OCI-LY3 (cell line): Measurements from ENCODE around the gene DPY19L2.
"Not testable (repeated sequence)": the region's sequence is repeated elsewhere in the genome, so short reads cannot be mapped to it uniquely, and the experiment has no call there.

ENCODE experiments used
- H2AFZ ChIP-seq: fragments of 200-600, 300-600 bp; shearing (Covaris generic); 2 replicates; pipeline ENCODE4 v1.6.0; 2014; ENCODE audit warnings: antibody characterized with exemption, low read depth, low read length
- H3K27ac ChIP-seq: fragments of 200-600, 300-600 bp; sonication (generic); 2 replicates; pipeline ENCODE4 v1.5.1; 2014; ENCODE audit warnings: mild to moderate bottlenecking, low read length, moderate library complexity, mixed read lengths
- H3K27me3 ChIP-seq: fragments of 200-600, 300-600 bp; sonication (generic); 2 replicates; pipeline ENCODE4 v1.6.1; 2014; ENCODE audit warnings: low read depth, low read length, mixed read lengths
- H3K36me3 ChIP-seq: fragments of 200-600, 300-600 bp; sonication (generic); replicated peaks from 2 replicates; pipeline ENCODE3; 2014; ENCODE audit warnings: low read depth, low read length, mixed read lengths
- H3K4me1 ChIP-seq: fragments of 300-600, 200-600 bp; sonication (generic); 2 replicates; pipeline ENCODE4 v1.6.1; 2014; ENCODE audit warnings: low read length, mixed read lengths
- H3K4me2 ChIP-seq: fragments of 200-600, 300-600 bp; sonication (generic); 2 replicates; pipeline ENCODE4 v1.6.1; 2014; ENCODE audit warnings: low read length, mixed read lengths
- H3K4me3 ChIP-seq: fragments of 300-600, 200-600 bp; sonication (generic); 2 replicates; pipeline ENCODE4 v1.5.1; 2014; ENCODE audit warnings: antibody characterized with exemption, mild to moderate bottlenecking, low read length, moderate library complexity
- H3K79me2 ChIP-seq: fragments of 300-600, 200-600 bp; shearing (Covaris generic); 2 replicates; pipeline ENCODE4 v1.6.1; 2014; ENCODE audit warnings: mild to moderate bottlenecking, low read length, mixed read lengths
- H3K9ac ChIP-seq: fragments of 300-600, 200-600 bp; shearing (Covaris generic); 2 replicates; pipeline ENCODE4 v1.6.0; 2014; ENCODE audit warnings: mild to moderate bottlenecking, low read length, moderate library complexity
- H3K9me3 ChIP-seq: fragments of 200-600, 300-600 bp; shearing (Covaris generic); 2 replicates; pipeline ENCODE4 v1.6.1; 2014; ENCODE audit warnings: low read length, mixed read lengths; ENCODE audit not compliant: insufficient read depth
- H4K20me1 ChIP-seq: fragments of 200-600, 300-600 bp; sonication (generic); 2 replicates; pipeline ENCODE4 v1.6.1; 2016; ENCODE audit warnings: low read length, mixed read lengths; ENCODE audit not compliant: insufficient read depth

Gene DPY19L2

DNA sequence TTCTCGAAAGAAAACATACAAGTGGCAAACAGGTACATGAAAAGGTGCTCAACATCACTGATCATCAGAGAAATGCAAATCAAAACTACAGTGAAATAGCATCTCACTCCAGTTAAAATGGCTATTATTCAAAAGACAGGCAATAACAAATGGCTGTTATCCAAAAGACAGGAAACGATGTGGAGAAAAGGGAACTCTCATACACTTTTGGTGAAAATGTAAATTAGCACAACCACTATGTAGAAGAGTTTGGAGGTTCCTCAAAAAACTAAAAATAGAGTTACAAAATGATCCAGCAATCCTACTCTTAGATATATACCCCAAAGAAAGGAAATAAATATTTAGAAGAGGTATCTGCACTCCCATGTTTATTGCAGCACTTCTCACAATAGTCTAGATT is 90.7 kb downstream of the DPY19L2 start:
- H4K20me1 ChIP-seq, H3K27me3 ChIP-seq, H3K9ac ChIP-seq, H3K79me2 ChIP-seq, H3K27ac ChIP-seq, H3K4me1 ChIP-seq, H3K4me2 ChIP-seq, H3K36me3 ChIP-seq, H3K9me3 ChIP-seq, H2AFZ ChIP-seq, H3K4me3 ChIP-seq: not testable (repeated sequence)

DNA sequence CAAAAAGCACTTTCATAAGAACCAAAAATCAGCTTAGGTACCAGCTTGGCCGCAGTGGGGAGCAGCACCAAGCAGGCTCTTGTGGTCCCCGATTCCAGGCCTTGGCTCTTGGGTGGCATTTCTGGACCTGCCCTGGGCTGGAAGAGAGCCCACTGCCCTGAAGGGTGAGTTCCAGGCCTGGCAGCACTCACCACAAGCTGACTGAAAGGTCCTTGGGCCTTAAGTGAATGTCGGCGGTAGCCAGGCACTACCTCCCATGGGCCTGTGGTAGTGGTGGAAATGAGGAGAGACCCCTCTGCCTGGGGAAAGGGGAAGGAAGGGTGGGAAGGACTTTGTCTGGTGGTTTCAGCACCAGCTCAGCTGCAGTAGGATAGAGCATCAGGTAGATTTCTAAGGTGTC is 96.3 kb downstream of the DPY19L2 start:
- H3K79me2 ChIP-seq, H3K9ac ChIP-seq, H3K9me3 ChIP-seq, H3K4me2 ChIP-seq, H3K36me3 ChIP-seq, H3K27ac ChIP-seq, H3K4me3 ChIP-seq, H2AFZ ChIP-seq, H3K4me1 ChIP-seq, H3K27me3 ChIP-seq, H4K20me1 ChIP-seq: not testable (repeated sequence)

DNA sequence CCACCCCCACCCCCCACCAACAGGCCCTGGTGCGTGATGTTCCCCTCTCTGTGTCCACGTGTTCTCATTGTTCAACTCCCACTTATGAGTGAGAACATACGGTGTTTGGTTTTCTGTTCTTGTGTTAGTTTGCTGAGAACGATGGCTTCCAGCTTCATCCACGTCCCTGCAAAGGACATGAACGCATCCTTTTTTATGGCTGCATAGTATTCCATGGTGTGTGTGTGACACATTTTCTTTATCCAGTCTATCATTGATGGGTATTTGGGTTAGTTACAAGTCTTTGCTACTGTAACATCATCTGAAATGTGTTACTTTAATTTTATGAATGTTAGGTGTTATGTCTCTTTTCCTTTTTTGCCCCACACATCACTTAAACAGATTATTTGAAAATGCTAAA is 109.8 kb downstream of the DPY19L2 start:
- H3K4me1 ChIP-seq, H3K4me2 ChIP-seq, H4K20me1 ChIP-seq, H3K79me2 ChIP-seq, H3K27ac ChIP-seq, H3K9ac ChIP-seq, H3K36me3 ChIP-seq, H3K4me3 ChIP-seq, H3K9me3 ChIP-seq, H2AFZ ChIP-seq, H3K27me3 ChIP-seq: not testable (repeated sequence)

DNA sequence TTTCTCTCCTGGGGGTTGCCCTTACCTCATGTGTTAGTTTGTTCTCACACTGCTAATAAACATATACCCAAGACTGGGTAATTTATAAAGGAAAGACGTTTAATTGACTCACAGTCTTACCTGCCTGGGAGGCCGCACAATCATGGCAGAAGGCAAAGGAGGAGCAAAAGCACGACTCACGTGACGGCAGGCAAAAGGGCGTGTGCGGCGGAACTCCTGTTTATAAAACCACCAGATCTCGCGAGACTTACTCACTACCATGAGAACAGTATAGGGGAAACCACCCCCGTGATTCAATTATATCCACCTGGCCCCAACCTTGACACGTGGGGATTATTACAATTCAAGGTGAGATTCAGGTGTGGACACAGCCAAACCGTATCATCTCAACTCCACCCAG is 116.9 kb downstream of the DPY19L2 start:
- H3K4me3 ChIP-seq, H3K27me3 ChIP-seq, H3K79me2 ChIP-seq, H3K36me3 ChIP-seq, H2AFZ ChIP-seq, H4K20me1 ChIP-seq, H3K4me2 ChIP-seq, H3K27ac ChIP-seq, H3K4me1 ChIP-seq, H3K9me3 ChIP-seq, H3K9ac ChIP-seq: not testable (repeated sequence)

DNA sequence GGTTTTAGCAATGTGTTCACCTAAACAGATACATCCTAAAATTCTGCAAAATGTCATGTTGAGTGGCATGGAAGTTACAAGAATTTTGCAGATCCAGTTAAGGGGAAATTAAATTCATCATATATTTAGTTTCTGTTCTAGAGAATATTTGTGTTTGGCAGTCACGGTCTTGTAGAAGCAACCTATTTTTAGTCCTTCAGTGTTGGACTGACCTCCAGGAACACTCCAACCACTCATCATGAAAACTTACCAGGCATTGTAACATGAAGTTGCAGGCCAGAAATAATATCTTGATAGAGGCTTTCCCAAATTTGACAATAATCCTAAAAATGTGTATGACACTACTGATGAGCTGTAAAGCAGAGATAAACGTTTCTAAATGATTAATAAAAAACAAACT is 119.3 kb downstream of the DPY19L2 start:
- H2AFZ ChIP-seq, H3K4me3 ChIP-seq, H3K9ac ChIP-seq, H3K4me1 ChIP-seq, H4K20me1 ChIP-seq, H3K27ac ChIP-seq, H3K9me3 ChIP-seq, H3K36me3 ChIP-seq, H3K79me2 ChIP-seq, H3K4me2 ChIP-seq, H3K27me3 ChIP-seq: not testable (repeated sequence)

DNA sequence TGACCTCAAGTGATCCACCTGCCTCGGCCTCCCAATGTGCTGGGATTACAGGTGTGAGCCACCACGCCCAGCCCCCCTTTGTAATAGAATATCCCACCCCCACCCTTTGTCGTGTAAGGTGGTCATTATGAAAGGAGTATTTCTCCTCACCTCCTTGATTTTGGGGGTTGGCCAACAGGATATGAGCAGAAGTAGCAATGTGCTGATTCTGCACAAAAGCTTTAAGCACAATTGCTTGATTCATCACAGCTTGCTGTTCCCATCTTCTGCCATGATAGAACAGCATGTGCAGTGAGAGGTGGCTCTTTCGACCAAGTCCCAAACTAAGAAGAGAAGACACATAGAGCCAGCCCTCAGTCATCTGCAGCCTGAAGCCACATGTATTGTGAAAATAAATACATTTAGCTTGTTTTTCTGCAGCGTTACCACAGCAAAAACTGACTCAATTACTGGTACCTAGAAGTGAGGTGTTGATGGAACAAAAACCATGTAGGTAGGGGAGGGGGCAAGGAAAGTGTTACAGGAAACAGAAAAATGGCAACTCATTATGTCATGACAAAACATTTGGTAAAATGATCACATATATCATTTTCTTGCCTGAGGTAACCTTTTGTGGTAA is 122.9 kb downstream of the DPY19L2 start:
- not testable (repeated sequence) for H3K27me3 ChIP-seq, H3K4me3 ChIP-seq, H3K4me1 ChIP-seq, H2AFZ ChIP-seq, H3K9ac ChIP-seq, H3K4me2 ChIP-seq, H3K79me2 ChIP-seq, H3K36me3 ChIP-seq, H3K27ac ChIP-seq, H3K9me3 ChIP-seq, H4K20me1 ChIP-seq

DNA sequence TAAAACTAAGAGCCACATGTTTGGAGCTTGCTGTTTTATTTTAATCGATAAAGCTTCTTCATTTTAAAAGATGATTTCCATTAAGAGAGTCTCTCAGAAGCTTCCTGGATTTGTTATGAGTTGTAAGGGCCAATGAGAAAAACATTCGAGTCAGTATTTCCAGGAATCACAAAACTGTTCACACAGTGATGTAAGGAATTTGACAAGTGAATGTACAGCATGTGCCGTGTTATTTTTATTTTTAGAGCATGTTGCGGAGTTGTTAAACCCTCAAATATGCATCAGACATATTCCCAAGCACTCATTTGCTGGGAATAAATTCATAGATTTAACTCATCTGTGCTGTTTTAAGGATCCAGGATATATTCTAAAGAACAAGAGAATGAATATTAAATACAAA is 129.6 kb downstream of the DPY19L2 start:
- not testable (repeated sequence) for H4K20me1 ChIP-seq, H3K36me3 ChIP-seq, H3K27me3 ChIP-seq, H3K9me3 ChIP-seq, H3K79me2 ChIP-seq, H3K4me1 ChIP-seq, H3K9ac ChIP-seq, H2AFZ ChIP-seq, H3K4me3 ChIP-seq, H3K27ac ChIP-seq, H3K4me2 ChIP-seq

DNA sequence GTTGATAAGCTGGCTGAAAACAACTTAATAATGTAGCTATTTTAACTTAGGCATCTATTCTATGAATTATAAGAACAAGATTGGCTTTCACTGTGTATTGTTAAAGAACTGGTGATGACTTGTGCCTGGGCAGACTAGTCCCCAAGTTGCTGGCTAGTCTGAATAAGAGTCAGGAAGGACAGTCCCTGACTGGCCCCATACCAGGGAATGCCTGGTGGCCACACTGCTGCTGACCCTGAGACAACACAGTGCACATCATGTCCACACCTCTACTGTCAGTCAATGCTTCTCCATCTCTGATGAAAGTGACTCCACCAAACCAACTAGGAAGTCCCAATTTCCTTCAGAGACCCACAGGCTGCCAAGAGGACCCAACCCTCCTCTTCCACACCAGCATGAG is 130.5 kb downstream of the DPY19L2 start:
- not testable (repeated sequence) for H3K36me3 ChIP-seq, H3K4me1 ChIP-seq, H3K27me3 ChIP-seq, H4K20me1 ChIP-seq, H3K79me2 ChIP-seq, H3K9me3 ChIP-seq, H3K27ac ChIP-seq, H3K4me3 ChIP-seq, H3K4me2 ChIP-seq, H3K9ac ChIP-seq, H2AFZ ChIP-seq

DNA sequence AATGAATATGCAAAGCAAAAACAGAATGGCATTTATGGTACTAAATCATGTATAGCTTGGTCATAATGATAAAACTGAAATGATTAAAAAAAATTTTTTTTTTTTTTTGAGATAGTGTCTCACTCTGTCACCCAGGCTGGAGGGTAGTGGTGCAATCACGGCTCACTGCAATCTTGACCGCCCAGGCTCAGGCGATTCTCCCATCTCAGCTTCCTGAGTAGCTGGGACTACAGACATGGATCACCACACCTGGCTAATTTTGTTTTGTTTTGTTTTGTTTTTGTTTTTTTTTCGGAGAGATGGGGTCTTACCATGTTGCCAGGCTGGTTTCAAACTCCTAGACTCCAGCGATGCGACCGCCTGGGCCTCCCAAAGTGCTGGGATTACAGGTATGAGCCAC is 138.7 kb downstream of the DPY19L2 start:
- not testable (repeated sequence) for H3K9me3 ChIP-seq, H3K79me2 ChIP-seq, H2AFZ ChIP-seq, H3K27ac ChIP-seq, H3K27me3 ChIP-seq, H3K4me1 ChIP-seq, H3K9ac ChIP-seq, H3K4me3 ChIP-seq, H3K36me3 ChIP-seq, H4K20me1 ChIP-seq, H3K4me2 ChIP-seq
